ENCODE results near the gene TBCA. TPM values are rescaled to one million over a fixed set of nuclear protein-coding genes. Genes with fewer than 3 reads are reported as not detected.

Gene TBCA
- total RNA-seq, 1 experiment from 2014 or later: 317 TPM

DNA sequence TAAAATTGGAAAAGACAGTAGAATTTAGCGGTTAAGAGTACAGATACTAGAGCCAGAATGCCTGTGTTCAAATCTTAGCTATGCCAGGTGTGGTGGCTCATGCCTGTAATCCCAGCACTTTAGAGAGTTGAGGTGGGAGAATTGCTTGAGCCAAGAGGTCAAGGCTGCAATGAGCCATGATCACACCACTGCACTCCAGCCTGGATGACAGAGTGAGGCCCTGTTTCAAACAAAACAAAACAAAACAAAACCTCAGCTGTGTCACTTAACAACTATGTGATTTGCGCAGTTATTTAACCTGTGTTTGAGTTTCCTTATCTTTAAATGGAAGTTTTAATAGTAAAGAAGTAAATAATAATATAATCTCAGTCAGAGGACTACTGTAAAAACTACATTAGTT lies 68.3 kb downstream of the TBCA start:
- POLR2A ChIA-PET: no interaction called here
- Histone ChIP-seq H3K4me1 (ENCODE audit: control insufficient read depth in 1 of 2, insufficient read depth in 2 of 2, low read length in 2 of 2) (no peaks in the 10 kb centered on the region), H3K27me3 (ENCODE audit: insufficient read depth, low read length) (no peaks in the 10 kb centered on the region), H3K4me3 (replicated peaks in 1 of 2; ENCODE audit: low read depth in 1 of 2, low read length in 2 of 2) (no peak overlapping the region), H3K9ac (ENCODE audit: low read length) (no peak overlapping the region), H4K20me1 (ENCODE audit: insufficient read depth) (0 out of 2 replicates have a peak, but pooled peaks cover 6% of the 10 kb centered on the region), H3K4me2 (ENCODE audit: low read length) (no peak overlapping the region), H3K79me2 (ENCODE audit: insufficient read depth, low read length) (peaks cover 61% of the 10 kb centered on the region), H3K27ac (ENCODE audit: low read depth, low read length) (no peak overlapping the region), H3K36me3 (ENCODE audit: control insufficient read depth in 1 of 2, insufficient read depth in 2 of 2, low read length in 2 of 2) (peaks cover 29 to 34% of the 10 kb centered on the region in 2 experiments), H3K9me2 (ENCODE audit: insufficient read depth) (no peaks in the 10 kb centered on the region), H2AFZ (ENCODE audit: low read depth, low read length, poor library complexity, severe bottlenecking) (no peak overlapping the region), H3K9me3 (ENCODE audit: control insufficient read depth in 1 of 2, insufficient read depth in 1 of 2, low read depth in 1 of 2, low read length in 2 of 2) (no peaks in the 10 kb centered on the region)
- DNase-seq (ENCODE audit: low read depth, low spot score) (no peak), ATAC-seq (no peak)
- intact Hi-C loops (cut with micrococcal nuclease): no loop called here
- BruUV-seq (replicated peaks): no TSS peak
- RAD21 ChIA-PET (ENCODE audit: low non-redundant PET in 1 of 2, low total read pairs in 2 of 2, uncharacterized antibody in 2 of 2, unreplicated experiment in 2 of 2): no interaction called here
- CTCF ChIA-PET: no interaction called here
- TF ChIP-seq, protein P1, sequence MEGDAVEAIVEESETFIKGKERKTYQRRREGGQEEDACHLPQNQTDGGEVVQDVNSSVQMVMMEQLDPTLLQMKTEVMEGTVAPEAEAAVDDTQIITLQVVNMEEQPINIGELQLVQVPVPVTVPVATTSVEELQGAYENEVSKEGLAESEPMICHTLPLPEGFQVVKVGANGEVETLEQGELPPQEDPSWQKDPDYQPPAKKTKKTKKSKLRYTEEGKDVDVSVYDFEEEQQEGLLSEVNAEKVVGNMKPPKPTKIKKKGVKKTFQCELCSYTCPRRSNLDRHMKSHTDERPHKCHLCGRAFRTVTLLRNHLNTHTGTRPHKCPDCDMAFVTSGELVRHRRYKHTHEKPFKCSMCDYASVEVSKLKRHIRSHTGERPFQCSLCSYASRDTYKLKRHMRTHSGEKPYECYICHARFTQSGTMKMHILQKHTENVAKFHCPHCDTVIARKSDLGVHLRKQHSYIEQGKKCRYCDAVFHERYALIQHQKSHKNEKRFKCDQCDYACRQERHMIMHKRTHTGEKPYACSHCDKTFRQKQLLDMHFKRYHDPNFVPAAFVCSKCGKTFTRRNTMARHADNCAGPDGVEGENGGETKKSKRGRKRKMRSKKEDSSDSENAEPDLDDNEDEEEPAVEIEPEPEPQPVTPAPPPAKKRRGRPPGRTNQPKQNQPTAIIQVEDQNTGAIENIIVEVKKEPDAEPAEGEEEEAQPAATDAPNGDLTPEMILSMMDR (IDR thresholded peaks at IDR 0.05 in 2 of 3, conservative IDR thresholded peaks at IDR 0.05 in 1 of 3; ENCODE audit: borderline replicate concordance in 1 of 3, insufficient read depth in 1 of 3, low read depth in 2 of 3, low read length in 2 of 3): no peak
- TF ChIP-seq ZBTB33 (IDR thresholded peaks at IDR 0.05; ENCODE audit: extremely low read depth, insufficient replicate concordance, low read length): no peak
- no peak for TF ChIP-seq TCF7L2 (IDR thresholded peaks at IDR 0.05; ENCODE audit: borderline replicate concordance, extremely low read depth, insufficient read depth, insufficient read length)
- no peak for TF ChIP-seq SRF (IDR thresholded peaks at IDR 0.05; ENCODE audit: low read depth)
- TF ChIP-seq YY1 (IDR thresholded peaks at IDR 0.05; ENCODE audit: extremely low read depth, insufficient replicate concordance, low read depth, low read length): no peak
- TF ChIP-seq RAD21 (IDR thresholded peaks at IDR 0.05; ENCODE audit: low read depth): no peak
- no peak for TF ChIP-seq FOSL1 (IDR thresholded peaks at IDR 0.05; ENCODE audit: low read depth)
- TF ChIP-seq CBX3 (IDR thresholded peaks at IDR 0.05; ENCODE audit: low read depth): no peak
- TF ChIP-seq, protein P2, sequence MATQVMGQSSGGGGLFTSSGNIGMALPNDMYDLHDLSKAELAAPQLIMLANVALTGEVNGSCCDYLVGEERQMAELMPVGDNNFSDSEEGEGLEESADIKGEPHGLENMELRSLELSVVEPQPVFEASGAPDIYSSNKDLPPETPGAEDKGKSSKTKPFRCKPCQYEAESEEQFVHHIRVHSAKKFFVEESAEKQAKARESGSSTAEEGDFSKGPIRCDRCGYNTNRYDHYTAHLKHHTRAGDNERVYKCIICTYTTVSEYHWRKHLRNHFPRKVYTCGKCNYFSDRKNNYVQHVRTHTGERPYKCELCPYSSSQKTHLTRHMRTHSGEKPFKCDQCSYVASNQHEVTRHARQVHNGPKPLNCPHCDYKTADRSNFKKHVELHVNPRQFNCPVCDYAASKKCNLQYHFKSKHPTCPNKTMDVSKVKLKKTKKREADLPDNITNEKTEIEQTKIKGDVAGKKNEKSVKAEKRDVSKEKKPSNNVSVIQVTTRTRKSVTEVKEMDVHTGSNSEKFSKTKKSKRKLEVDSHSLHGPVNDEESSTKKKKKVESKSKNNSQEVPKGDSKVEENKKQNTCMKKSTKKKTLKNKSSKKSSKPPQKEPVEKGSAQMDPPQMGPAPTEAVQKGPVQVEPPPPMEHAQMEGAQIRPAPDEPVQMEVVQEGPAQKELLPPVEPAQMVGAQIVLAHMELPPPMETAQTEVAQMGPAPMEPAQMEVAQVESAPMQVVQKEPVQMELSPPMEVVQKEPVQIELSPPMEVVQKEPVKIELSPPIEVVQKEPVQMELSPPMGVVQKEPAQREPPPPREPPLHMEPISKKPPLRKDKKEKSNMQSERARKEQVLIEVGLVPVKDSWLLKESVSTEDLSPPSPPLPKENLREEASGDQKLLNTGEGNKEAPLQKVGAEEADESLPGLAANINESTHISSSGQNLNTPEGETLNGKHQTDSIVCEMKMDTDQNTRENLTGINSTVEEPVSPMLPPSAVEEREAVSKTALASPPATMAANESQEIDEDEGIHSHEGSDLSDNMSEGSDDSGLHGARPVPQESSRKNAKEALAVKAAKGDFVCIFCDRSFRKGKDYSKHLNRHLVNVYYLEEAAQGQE (IDR thresholded peaks at IDR 0.05; ENCODE audit: low read depth): no peak
- no peak for TF ChIP-seq ZNF274 (IDR thresholded peaks at IDR 0.05; ENCODE audit: low read depth, low read length)
- TF ChIP-seq POLR2AphosphoS5 (IDR thresholded peaks at IDR 0.05; ENCODE audit: low read depth, low read length): no peak
- TF ChIP-seq, protein P3, sequence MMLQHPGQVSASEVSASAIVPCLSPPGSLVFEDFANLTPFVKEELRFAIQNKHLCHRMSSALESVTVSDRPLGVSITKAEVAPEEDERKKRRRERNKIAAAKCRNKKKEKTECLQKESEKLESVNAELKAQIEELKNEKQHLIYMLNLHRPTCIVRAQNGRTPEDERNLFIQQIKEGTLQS (IDR thresholded peaks at IDR 0.05): no peak
- no peak for TF ChIP-seq EGR1 (IDR thresholded peaks at IDR 0.05; ENCODE audit: low read depth)
- no peak for TF ChIP-seq SIN3A (IDR thresholded peaks at IDR 0.05; ENCODE audit: low read depth)
- no peak for TF ChIP-seq ELF1 (IDR thresholded peaks at IDR 0.05; ENCODE audit: borderline replicate concordance, low read depth)
- no peak for TF ChIP-seq POLR2A (IDR thresholded peaks at IDR 0.05; ENCODE audit: borderline replicate concordance, extremely low read depth, insufficient read depth, insufficient read length)
- TF ChIP-seq JUND (IDR thresholded peaks at IDR 0.05): no peak

Measured in HCT116 (cell line).